Measurements from ENCODE around the gene MAN2B1.
A peak's percentile ranks its signal among the peaks of the same experiment; 100 is the strongest.
"Not testable (repeated sequence)": the region's sequence is repeated elsewhere in the genome, so short reads cannot be mapped to it uniquely, and the experiment has no call there.

Gene MAN2B1

DNA sequence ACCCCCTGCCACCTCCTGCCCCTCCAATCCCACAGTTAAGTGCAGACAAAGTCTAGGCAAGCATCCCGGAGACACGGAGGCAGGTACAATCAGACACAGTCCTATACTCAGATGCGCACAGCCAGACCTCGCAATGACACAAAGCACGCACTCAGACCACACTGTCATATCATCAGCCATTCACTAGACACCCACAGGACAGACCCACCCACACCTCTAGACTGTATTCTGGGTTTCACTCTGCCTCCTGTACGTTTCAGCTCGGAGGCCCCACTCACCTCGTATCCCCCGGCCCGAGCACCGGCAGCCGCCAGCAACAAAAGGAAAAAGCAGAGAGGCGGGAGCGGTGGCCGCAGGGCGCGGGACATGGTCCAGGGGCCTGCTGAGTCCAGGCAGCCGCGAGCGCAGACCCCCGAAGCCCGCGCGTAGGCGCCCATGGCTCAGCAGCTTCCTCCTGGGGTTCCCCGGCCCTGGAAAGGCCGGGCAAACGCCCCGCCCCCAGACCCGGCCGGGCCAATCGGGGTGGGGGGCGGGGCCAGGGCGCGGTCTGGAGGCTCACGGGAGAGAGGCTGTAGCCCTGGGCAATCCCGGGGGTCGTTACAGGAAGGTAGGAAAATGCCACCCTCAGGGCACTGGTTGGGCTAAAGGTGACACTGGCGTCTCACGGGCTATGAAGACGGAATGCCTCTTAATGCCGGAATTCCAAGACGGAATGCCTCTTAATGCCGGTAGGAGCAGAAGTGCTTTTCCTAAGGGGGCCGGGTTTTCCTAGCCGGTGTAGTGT is at the start of gene MAN2B1, which contains the start of gene WDR83:
MAN2B1 (minus strand) TSS at position 478 of the 784 bp plus-strand sequence; CDS start at position 437, 41 bp downstream.
WDR83 (plus strand) TSS at position 543 of the 784 bp plus-strand sequence. CDS start 2,984 bp downstream, outside the sequence.
- FAIRE-seq (peak; percentile 70), DNase-seq (ENCODE audit: extremely low spot score, insufficient read length, low read depth) (peak; percentile 83)

DNA sequence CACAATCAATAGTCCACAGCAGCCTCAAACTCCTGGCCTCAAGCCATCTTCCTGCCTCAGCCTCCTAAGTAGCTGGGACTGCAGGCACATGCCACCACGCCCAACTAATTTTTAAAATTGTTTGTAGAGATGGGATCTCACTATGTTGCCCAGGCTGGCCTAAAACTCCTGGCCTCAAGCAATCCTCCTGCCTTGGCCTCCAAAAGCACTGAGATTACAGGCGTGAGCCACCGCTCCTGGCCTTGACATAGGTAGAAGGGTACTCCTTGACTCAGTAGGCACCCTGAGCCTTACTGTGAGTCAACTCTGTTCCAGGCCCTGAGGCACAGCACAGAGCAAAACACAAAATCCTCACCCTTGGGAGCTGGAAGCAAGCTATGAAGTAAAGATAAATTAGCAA is 49.4 kb upstream of the MAN2B1 start:
- no peak for DNase-seq (ENCODE audit: extremely low spot score, insufficient read length, low read depth)
- FAIRE-seq: no peak

DNA sequence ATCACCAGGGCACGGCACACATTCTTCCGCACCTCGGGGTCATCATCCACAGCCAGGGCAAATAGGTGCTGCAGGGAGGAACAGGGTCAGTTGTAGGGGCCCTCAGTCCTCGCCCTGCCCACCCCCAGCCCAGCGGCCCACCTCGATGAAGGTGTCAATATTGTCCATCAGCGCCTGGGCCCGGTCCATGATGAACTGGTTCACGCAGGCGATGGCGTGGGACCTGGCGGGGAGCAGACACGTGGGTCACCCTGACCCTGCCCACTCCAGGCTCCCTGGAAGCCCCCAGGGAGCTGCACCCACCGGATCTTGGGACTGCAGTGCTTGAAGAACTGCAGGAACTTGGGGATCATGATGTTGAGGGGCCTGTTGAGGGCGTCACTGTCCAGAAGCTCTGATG is 48.6 kb upstream of the MAN2B1 start:
- FAIRE-seq (no peak), DNase-seq (ENCODE audit: extremely low spot score, insufficient read length, low read depth) (no peak)

DNA sequence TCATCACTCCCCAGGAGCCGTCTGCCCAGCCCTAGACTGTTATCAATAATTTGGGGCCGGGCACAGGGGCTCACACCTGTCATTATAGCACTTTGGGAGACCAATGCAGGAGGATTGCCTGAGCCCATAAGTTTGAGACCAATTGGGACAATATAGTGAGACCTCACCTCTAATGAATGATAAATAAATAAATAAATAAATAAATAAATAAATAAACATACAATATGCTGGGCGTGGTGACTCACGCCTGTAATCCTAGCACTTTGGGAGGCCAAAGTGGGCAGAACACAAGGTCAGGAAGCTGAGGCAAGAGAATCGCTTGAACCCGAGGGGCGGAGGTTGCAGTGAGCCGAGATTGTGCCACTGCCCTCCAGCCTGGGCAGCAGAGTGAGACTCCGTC is 46.8 kb upstream of the MAN2B1 start:
- FAIRE-seq; DNase-seq (ENCODE audit: extremely low spot score, insufficient read length, low read depth): not testable (repeated sequence)

DNA sequence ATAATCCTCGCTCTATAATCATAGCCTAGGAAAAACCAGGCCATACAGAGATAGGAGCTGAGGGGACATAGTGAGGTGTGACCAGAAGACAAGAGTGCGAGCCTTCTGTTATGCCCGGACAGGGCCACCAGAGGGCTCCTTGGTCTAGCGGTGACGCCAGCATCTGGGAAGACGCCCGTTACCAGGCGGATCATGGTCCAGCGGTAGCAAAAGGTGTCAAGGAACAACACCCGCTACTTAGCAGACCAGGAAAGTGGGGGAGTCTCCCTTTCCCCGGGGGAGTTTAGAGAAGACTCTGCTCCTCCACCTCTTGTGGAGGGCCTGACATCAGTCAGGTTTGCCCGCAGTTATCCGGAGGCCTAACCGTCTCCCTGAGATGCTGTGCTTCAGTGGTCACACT is 45.5 kb upstream of the MAN2B1 start:
- FAIRE-seq; DNase-seq (ENCODE audit: extremely low spot score, insufficient read length, low read depth): not testable (repeated sequence)

DNA sequence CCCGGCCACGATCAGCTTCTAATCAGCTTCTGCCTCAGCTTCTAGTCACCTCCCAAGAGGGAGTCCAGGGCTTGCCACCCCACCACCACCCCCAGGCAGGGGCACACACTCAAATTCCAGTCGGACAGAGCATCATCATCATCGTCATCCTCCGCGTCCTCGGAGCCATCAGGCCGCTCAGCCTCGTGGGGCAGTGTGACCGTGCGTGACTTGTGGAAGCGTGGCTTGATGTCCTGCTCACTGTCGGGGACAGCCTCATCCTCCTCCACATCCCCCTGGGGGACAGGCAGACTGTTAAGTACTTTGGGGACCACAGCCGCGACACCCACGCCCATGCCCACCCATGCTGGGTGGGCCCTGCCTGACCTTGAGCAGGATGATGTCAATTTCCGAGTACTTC is 44.6 kb upstream of the MAN2B1 start:
- FAIRE-seq (no peak), DNase-seq (ENCODE audit: extremely low spot score, insufficient read length, low read depth) (no peak)

DNA sequence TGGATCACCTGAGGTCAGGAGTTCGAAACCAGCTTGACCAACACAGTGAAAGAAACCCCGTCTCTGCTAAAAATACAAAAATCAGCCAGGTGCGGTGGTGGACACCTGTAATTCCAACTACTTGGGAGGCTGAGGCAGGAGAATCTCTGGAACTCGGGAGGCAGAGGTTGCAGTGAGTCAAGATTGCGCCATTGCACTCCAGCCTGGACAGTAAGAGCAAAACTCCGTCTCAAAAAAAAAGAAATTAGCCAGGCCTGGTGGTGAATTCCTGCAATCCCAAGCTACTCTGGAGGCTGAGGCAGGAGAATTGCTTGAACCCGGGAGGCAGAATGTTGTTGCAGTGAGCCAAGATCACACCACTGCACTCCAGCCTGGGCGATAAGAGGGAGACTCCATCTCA is 42.1 kb upstream of the MAN2B1 start:
- no peak for FAIRE-seq
- DNase-seq (ENCODE audit: extremely low spot score, insufficient read length, low read depth): no peak

DNA sequence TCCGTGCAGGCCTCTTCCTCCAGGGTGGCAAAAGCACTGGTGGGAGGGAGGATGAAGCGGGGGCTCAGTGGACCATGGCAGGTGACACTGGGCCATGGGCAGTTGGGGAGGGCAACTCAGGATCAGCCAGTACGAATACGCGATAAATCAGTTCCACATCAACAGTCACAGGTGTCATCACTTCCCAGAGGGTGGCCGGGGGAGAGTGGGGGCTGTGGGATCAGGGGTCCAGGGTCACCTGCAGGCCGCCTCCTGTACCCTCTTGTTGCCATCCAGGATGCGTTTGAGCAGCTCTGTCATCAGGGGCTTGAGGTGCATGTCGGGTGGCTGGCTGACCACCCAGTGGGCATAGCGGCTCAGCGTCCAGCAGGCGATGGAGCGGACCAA is 39.8 kb upstream of the MAN2B1 start:
- no peak for DNase-seq (ENCODE audit: extremely low spot score, insufficient read length, low read depth)
- no peak for FAIRE-seq

DNA sequence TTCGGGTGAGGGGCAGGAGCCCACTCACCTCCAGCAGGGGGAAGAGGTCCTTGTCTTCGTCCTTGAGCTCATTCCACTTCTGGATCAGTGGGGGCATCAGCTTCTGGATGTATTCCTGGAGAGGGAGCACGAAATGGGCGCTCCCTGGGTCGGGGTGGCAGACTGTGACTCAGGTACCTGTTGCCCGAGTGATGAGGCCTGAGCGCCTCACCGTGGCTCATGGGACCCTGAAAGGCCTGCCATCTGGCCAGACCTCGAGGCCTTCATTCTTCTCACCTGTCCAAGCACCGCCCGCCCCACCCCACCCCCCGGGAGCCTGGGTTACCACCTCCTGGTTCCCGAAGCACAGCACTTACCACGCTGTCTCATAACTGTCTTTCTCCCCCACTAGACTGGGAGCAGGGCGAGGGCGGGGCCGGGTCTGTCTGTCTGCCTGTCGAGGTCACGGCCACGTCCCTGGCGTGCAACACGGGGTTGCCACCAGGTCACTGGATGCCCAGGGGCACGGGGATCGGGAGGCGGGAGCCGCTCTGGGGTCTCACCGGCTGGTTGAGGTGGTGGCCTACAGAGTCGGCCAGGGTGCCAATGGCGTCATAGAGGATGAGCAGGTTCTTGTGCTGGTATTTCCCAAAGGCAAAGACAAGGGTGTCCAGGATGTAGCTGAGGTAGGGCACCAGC is 39.3 kb upstream of the MAN2B1 start:
- no peak for DNase-seq (ENCODE audit: extremely low spot score, insufficient read length, low read depth)
- no peak for FAIRE-seq

DNA sequence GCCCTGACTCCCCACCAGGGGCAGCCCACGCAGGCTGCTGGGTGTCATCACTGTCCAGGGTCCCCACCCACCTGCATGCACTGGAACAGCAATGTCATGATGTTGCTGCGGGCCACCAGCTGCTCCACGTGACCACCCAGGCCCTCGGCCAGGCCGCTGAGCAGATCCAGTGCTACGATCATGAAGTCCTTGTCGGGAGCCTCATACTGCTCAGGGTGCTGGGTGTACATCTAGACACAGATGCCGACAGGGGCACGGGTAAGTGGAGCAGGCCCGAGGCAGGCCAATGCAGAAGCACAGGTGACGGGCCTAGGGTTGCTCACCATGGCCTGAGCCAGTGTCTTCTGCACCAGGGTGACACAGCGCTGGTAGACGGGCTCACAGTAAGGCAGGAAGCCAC is 38.6 kb upstream of the MAN2B1 start:
- DNase-seq (ENCODE audit: extremely low spot score, insufficient read length, low read depth) (no peak), FAIRE-seq (no peak)

DNA sequence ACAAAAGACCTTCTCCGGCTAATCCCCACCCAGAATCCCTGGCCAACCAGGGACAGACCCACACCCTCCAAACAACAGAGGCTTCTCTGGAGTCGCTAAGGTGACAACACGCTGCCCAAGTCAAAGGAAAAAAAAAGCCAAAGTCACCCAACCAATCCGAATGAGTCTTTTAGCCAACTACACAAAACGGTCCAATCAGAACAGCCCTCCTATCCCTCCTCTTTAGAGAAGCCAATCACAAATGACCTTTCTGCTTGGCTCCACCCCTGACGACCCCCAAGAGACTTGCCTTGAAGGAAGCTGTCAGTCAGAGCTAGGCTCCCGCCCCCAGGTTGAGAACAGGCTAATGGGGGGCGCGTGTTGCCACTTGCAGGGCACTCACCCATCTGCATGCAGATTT is 36.5 kb upstream of the MAN2B1 start:
- FAIRE-seq (peak; percentile 61), DNase-seq (ENCODE audit: extremely low spot score, insufficient read length, low read depth) (no peak)

DNA sequence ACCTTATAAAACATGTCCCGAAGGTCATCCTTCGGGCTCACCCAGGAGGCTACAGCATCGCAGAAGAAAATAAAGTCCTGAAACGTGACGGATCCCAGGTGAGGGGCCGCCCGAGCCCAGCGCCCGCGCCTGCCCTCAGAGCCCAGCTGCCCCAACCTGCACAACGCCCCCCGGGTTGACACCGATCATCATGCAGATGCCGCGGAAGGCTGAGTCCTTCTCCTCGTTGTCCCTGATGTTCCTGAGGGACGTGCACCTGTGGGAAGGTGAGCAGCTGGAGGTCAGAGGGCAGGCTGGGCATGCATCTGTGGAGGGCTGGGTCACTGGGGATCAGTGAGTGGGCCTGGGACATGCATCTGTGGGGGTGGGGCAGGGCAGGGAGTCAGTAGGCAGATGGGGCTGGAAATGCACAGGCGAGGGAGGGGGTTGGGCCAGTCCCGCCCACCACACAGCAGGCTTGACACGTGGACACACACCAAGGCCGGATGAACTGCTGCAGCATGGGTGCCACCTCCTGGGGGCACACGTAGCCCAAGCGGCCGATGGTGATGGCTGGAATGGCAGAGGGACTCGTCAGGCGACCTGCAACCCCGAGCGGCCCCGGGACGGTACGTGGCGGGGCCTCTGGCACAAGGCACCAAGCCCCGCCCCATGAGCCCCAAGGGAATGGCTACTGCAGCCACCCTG is 35.2 kb upstream of the MAN2B1 start:
- DNase-seq (ENCODE audit: extremely low spot score, insufficient read length, low read depth): no peak
- no peak for FAIRE-seq

DNA sequence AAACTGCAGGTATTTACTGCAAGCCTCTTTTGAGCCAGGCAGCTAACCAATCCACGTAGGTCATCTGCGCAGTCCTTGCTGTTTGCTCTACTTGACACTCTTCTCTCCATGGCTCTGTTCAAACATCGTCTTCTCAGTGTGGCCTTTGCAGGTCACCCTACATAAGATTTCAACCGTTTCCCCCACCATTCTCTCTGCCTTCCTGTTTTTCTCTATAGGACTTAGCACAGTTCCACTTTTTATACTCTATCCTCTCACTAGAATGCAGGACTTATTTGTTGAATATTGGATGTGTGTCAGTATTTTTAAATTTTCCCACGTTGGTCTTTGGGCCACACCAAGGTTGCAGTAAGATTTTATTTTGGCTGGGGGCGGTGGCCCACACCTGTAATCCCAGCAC is 31.6 kb upstream of the MAN2B1 start:
- DNase-seq (ENCODE audit: extremely low spot score, insufficient read length, low read depth): no peak
- no peak for FAIRE-seq

DNA sequence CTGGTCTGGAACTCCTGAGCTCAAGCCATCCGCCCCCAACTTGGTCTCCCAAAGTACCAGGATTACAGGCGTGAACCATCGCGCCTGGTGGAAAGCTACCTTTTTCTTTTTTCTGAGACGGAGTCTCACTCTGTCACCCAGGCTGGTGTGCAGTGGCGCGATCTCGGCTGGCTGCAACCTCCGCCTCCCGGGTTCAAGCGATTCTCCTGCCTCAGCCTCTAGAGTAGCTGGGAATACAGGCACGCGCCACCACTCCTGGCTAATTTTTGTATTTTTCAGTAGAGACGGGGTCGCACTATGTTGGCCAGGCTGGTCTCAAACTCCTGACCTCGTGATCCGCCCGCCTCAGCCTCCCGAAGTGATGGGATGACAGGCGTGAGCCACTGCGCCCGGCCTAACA is 30.9 kb upstream of the MAN2B1 start:
- not testable (repeated sequence) for FAIRE-seq

DNA sequence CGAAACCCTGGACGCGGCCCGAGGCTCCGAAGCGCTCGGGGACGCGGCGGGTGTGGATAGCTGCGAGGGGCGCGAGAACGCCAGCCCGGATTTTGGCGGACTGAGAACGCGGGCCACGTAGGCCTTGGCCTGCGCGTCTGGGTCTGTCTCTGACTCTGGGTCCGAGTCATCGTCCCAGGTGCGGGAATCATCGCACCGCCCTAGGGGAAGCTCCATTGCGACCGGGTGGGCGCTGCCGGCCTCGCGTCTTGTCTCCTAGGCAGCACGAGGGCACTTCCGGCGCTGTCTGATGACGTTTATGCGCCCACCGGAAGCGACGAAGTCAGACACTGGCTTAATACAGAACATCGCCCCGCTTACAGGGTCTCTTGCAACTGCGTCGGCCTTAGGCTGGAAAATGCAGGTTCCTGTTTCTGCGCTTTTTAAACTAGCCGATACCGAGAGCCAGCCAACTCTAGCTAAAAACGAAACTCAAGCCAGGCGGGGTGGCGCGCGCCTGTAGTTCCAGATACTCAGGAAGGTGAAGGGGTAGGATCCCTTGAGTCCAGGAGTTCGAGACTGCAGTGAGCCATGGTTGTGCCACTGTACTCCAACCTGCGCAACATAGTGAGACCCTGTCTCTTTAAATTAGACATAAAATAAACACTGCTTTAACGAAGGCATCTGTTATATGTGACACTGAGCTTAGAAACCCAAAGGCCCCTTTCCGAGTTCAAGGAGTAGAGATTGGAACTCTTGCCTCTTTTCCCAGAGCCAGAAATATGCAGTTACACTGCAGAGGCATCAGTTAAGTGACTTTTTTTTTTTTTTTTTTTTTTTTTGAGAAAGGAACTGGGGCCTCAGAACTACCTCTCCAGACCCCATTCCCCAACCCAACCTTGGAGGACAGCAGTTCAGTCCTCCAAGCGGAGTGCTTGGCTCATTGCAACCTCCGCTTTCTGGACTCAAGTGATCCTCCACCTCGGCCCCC is 30.1 kb upstream of the MAN2B1 start, which contains the start of gene FBXW9:
FBXW9 (minus strand) TSS at position 266 of the 970 bp plus-strand sequence; CDS start at position 216, 50 bp downstream.
- FAIRE-seq (peak; percentile 91), DNase-seq (ENCODE audit: extremely low spot score, insufficient read length, low read depth) (peak; percentile 97)

More for the DNA sequence above, 30.9 kb upstream of the MAN2B1 start:
- not testable (repeated sequence) for DNase-seq (ENCODE audit: extremely low spot score, insufficient read length, low read depth)

DNA sequence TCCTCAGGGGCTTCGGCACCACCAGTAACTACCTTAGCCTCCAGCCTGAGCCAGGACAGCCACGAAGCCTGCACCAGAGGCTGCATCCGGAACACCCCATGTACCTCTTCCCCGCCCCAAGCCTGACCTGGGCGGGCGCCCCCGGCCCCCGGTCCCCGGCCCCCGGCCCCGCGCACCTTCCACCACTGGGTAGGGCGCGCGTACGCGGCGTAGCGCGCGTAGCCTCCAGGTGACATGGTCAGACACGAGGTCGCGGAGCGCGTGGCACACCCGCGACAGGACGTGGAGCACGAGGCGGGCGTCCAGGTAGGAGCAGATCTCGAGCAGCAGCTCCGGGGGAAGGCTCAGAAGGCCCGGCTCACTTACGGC is 29.4 kb upstream of the MAN2B1 start:
- FAIRE-seq: no peak
- no peak for DNase-seq (ENCODE audit: extremely low spot score, insufficient read length, low read depth)

DNA sequence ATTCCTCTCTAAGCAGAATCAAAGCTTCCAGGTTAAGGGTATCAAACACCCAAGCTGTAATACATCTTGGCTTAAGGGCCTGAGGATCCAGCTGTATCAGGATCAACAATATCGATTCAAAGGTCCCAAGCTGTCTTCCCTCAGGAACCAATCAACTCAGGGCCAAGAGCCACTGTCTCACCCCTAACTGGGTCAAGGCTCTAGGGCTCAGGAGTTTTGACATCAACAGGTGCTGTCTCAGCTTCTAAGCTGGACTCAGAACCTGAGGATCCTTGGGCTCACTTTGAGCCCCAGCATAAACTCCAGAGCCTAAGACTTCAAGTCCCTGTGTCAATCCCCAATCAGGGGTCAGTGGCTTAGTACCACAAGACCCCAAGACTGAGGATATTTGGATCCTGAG is 29.0 kb upstream of the MAN2B1 start:
- FAIRE-seq: no peak
- DNase-seq (ENCODE audit: extremely low spot score, insufficient read length, low read depth): no peak

DNA sequence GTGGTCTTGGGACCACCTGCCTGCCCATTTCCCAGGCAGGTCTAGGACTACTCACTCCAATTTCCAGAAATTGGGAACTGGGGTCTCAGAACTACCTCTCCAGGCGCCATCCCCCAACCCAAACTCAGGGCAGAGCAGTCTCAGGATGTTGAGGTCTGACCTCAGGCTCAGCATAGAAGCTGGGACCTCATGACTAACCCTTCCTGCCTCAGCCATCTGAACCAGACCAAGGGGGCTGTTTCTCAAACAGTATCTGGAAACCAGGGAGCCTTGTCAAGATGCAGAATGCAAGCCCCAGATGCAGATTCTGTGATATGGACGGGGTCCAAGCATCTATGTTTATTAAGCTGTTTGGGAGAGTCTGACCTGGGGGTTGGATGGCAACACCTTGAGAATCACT is 28.6 kb upstream of the MAN2B1 start:
- DNase-seq (ENCODE audit: extremely low spot score, insufficient read length, low read depth) (no peak), FAIRE-seq (no peak)

DNA sequence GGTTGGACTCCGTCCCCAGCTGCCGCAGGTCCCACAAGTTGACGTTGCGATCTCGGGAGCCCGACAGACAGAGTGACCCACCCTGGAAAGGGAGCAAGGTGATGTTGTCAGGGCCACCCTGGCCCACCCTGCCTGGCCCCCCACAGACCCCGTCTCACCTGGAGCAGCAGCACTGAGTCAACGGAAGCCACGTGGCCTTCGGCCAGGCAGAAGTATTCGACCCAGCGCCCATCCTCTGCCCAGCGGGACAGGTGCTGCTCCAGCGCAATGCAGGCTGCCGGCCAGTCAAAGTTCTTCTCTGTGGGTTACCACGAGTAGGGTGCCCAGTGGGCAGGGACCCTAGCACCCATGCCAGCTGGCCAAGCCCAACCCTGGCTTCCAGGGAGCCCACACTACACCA is 28.1 kb upstream of the MAN2B1 start:
- FAIRE-seq: no peak
- DNase-seq (ENCODE audit: extremely low spot score, insufficient read length, low read depth): no peak

DNA sequence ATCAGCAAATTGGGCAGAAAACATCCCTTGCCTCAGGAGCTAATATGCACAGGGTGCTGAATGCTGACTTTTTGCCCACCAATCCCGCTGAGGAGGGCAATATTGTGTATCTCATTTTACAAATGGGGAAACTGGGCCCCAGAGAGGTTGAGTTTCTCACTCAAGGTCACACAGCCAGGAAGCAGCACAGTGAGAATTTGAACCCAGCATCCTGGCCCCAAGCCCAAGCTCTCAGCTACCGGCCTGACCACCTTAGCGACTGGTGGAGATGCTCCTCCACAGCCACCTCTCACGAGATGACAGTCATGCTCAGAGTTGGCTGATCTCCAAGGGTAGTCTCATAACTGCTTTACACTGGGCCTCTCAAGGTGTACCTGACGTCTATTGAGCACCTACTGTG is 26.4 kb upstream of the MAN2B1 start:
- DNase-seq (ENCODE audit: extremely low spot score, insufficient read length, low read depth) (no peak), FAIRE-seq (no peak)
